Liver (tissue), 3 donors: Measurements from ENCODE around the gene RASSF1.

Experiments
- FOXA2 ChIP-seq: IDR thresholded peaks from 2 replicates; pipeline ENCODE4 v1.6.1; 2016; ENCODE audit warnings: antibody characterized with exemption
- GABPA ChIP-seq, 2 donors: IDR thresholded peaks in 1 of 2; conservative IDR thresholded peaks in 1 of 2; 2 replicates each; pipeline ENCODE4 v1.6.1; 2016; ENCODE audit warnings: antibody characterized with exemption in 2 of 2, mild to moderate bottlenecking in 1 of 2, moderate library complexity in 1 of 2
- JUND ChIP-seq, 2 donors: IDR thresholded peaks; 2 replicates each; pipeline ENCODE4 v1.6.1; 2016; ENCODE audit warnings: antibody characterized with exemption in 2 of 2
- RAD21 ChIP-seq, 2 donors: IDR thresholded peaks; 2 replicates each; pipeline ENCODE4 v1.6.1; 2016; ENCODE audit warnings: antibody characterized with exemption in 2 of 2, mild to moderate bottlenecking in 2 of 2
- RXRA ChIP-seq, 2 donors: IDR thresholded peaks; 2 replicates each; pipeline ENCODE4 v1.6.1; 2017 to 2018; ENCODE audit warnings: antibody characterized with exemption in 2 of 2, mild to moderate bottlenecking in 1 of 2
- SP1 ChIP-seq: IDR thresholded peaks from 2 replicates; pipeline ENCODE4 v1.6.1; 2018; ENCODE audit warnings: antibody characterized with exemption, mild to moderate bottlenecking
- TAF1 ChIP-seq: conservative IDR thresholded peaks from 2 replicates; pipeline ENCODE4 v1.6.1; 2016; ENCODE audit warnings: antibody characterized with exemption, mild to moderate bottlenecking
- YY1 ChIP-seq: IDR thresholded peaks from 2 replicates; pipeline ENCODE4 v1.6.1; 2016; ENCODE audit warnings: antibody characterized with exemption, mild to moderate bottlenecking
- ZBTB33 ChIP-seq: IDR thresholded peaks from 2 replicates; pipeline ENCODE4 v1.6.1; 2016; ENCODE audit warnings: antibody characterized with exemption
- TF ChIP-seq, protein P1 (sequence below): fragments of 150-350 bp; IDR thresholded peaks from 2 replicates; pipeline ENCODE4 v1.5.1; 2017; ENCODE audit warnings: improper control_type of control experiment, low read depth, low read length; ENCODE audit not compliant: missing input control
- TF ChIP-seq, protein P2 (sequence below): IDR thresholded peaks from 2 replicates; pipeline ENCODE4 v1.6.1; 2016; ENCODE audit warnings: antibody characterized with exemption, mild to moderate bottlenecking
- TF ChIP-seq, protein P3 (sequence below): IDR thresholded peaks from 2 replicates; pipeline ENCODE4 v1.6.1; 2016; ENCODE audit warnings: antibody characterized with exemption
- donor health status: healthy.
- donor health status: healthy.

GRCh38 chr3:50336452-50337174 is 4.0 kb downstream of the RASSF1 start:
- TF ChIP-seq, protein P1, sequence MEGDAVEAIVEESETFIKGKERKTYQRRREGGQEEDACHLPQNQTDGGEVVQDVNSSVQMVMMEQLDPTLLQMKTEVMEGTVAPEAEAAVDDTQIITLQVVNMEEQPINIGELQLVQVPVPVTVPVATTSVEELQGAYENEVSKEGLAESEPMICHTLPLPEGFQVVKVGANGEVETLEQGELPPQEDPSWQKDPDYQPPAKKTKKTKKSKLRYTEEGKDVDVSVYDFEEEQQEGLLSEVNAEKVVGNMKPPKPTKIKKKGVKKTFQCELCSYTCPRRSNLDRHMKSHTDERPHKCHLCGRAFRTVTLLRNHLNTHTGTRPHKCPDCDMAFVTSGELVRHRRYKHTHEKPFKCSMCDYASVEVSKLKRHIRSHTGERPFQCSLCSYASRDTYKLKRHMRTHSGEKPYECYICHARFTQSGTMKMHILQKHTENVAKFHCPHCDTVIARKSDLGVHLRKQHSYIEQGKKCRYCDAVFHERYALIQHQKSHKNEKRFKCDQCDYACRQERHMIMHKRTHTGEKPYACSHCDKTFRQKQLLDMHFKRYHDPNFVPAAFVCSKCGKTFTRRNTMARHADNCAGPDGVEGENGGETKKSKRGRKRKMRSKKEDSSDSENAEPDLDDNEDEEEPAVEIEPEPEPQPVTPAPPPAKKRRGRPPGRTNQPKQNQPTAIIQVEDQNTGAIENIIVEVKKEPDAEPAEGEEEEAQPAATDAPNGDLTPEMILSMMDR: no peak
- TF ChIP-seq SP1 (no peak), YY1 (no peak), TAF1 (no peak), ZBTB33 (no peak), RAD21 (IDR thresholded peaks at IDR 0.05) (no peak), GABPA (IDR thresholded peaks at IDR 0.05 in 1 of 2, conservative IDR thresholded peaks at IDR 0.05 in 1 of 2) (no peak), JUND (IDR thresholded peaks at IDR 0.05) (no peak), FOXA2 (no peak), RXRA (IDR thresholded peaks at IDR 0.05) (no peak)
- TF ChIP-seq, protein P2, sequence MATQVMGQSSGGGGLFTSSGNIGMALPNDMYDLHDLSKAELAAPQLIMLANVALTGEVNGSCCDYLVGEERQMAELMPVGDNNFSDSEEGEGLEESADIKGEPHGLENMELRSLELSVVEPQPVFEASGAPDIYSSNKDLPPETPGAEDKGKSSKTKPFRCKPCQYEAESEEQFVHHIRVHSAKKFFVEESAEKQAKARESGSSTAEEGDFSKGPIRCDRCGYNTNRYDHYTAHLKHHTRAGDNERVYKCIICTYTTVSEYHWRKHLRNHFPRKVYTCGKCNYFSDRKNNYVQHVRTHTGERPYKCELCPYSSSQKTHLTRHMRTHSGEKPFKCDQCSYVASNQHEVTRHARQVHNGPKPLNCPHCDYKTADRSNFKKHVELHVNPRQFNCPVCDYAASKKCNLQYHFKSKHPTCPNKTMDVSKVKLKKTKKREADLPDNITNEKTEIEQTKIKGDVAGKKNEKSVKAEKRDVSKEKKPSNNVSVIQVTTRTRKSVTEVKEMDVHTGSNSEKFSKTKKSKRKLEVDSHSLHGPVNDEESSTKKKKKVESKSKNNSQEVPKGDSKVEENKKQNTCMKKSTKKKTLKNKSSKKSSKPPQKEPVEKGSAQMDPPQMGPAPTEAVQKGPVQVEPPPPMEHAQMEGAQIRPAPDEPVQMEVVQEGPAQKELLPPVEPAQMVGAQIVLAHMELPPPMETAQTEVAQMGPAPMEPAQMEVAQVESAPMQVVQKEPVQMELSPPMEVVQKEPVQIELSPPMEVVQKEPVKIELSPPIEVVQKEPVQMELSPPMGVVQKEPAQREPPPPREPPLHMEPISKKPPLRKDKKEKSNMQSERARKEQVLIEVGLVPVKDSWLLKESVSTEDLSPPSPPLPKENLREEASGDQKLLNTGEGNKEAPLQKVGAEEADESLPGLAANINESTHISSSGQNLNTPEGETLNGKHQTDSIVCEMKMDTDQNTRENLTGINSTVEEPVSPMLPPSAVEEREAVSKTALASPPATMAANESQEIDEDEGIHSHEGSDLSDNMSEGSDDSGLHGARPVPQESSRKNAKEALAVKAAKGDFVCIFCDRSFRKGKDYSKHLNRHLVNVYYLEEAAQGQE: no peak
- TF ChIP-seq, protein P3, sequence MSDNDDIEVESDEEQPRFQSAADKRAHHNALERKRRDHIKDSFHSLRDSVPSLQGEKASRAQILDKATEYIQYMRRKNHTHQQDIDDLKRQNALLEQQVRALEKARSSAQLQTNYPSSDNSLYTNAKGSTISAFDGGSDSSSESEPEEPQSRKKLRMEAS: no peak
